Keratinocyte (primary cell): Measurements from ENCODE around the gene IKZF5. TPM values are rescaled to one million over a fixed set of nuclear protein-coding genes. Genes with fewer than 3 reads are reported as not detected.

Source experiments
- DNase-seq: peaks from one replicate; pipeline ENCODE4 v3.0.0-alpha.2; 2011; ENCODE audit warnings: low read depth, missing footprints, low spot score
- FAIRE-seq: peaks from 2 replicates; lab custom pipeline; 2011; peaks lifted over from hg19 to GRCh38; lab: Jason Lieb, UNC
- H2AFZ ChIP-seq: 2 replicates; pipeline ENCODE4 v1.6.0; 2012; ENCODE audit warnings: low read length, control low read depth, inconsistent platforms; ENCODE audit not compliant: control insufficient read depth
- H3K27ac ChIP-seq: 2 replicates; pipeline ENCODE4 v1.5.1; 2011; ENCODE audit warnings: low read length; ENCODE audit not compliant: control insufficient read depth, insufficient read depth
- H3K27me3 ChIP-seq: 3 replicates; pipeline ENCODE4 v1.6.0; 2011; ENCODE audit warnings: low read length; ENCODE audit not compliant: control insufficient read depth, insufficient read depth; ENCODE audit errors: extremely low read depth
- H3K36me3 ChIP-seq, 2 experiments: 2 replicates in 1 of 2; 3 replicates in 1 of 2; pipeline ENCODE4 v1.5.1; 2011; ENCODE audit warnings: low read length in 2 of 2, mild to moderate bottlenecking in 1 of 2; ENCODE audit not compliant: control insufficient read depth in 2 of 2, insufficient read depth in 2 of 2; ENCODE audit errors: extremely low read depth in 1 of 2
- H3K4me1 ChIP-seq: 3 replicates; pipeline ENCODE4 v1.5.1; 2011; ENCODE audit warnings: low read length; ENCODE audit not compliant: control insufficient read depth, insufficient read depth; ENCODE audit errors: extremely low read depth
- H3K4me2 ChIP-seq: 3 replicates; pipeline ENCODE4 v1.6.0; 2011; ENCODE audit warnings: low read depth, low read length; ENCODE audit not compliant: control insufficient read depth, insufficient read depth; ENCODE audit errors: extremely low read depth
- H3K4me3 ChIP-seq, 3 experiments: fragments of 200-600 bp in 1 of 3; sonication (generic) in 1 of 3; 2 replicates in 2 of 3; 3 replicates in 1 of 3; pipeline ENCODE4 v1.5.1; 2011 to 2016; ENCODE audit warnings: low read length in 3 of 3, mild to moderate bottlenecking in 3 of 3, control low read depth in 2 of 3, inconsistent platforms in 1 of 3, low read depth in 1 of 3, mixed read lengths in 1 of 3, mixed run types in 1 of 3, moderate library complexity in 1 of 3; ENCODE audit not compliant: control insufficient read depth in 2 of 3, insufficient read depth in 2 of 3; ENCODE audit errors: extremely low read depth in 1 of 3
- H3K79me2 ChIP-seq: 2 replicates; pipeline ENCODE4 v1.6.0; 2012; ENCODE audit warnings: low read length; ENCODE audit not compliant: control insufficient read depth, insufficient read depth
- H3K9ac ChIP-seq: 3 replicates; pipeline ENCODE4 v1.6.0; 2011; ENCODE audit warnings: low read length; ENCODE audit not compliant: control insufficient read depth, insufficient read depth; ENCODE audit errors: extremely low read depth
- H3K9me1 ChIP-seq: 3 replicates; pipeline ENCODE4 v1.6.0; 2011; ENCODE audit warnings: low read length; ENCODE audit not compliant: control insufficient read depth, insufficient read depth; ENCODE audit errors: extremely low read depth
- H3K9me3 ChIP-seq: 2 replicates; pipeline ENCODE4 v1.5.1; 2012; ENCODE audit warnings: low read depth, low read length; ENCODE audit not compliant: control insufficient read depth
- H4K20me1 ChIP-seq: 3 replicates; pipeline ENCODE4 v1.6.0; 2011; ENCODE audit warnings: low read length; ENCODE audit not compliant: control insufficient read depth, insufficient read depth; ENCODE audit errors: extremely low read depth
- EZH2 ChIP-seq: IDR thresholded peaks from one replicate; pipeline ENCODE4 v1.6.1; 2012; ENCODE audit warnings: inconsistent platforms, mild to moderate bottlenecking, low read length, moderate library complexity
- dilution Hi-C: fragments of 300-500 bp; cut with MboI; formaldehyde crosslinking; loops from one replicate; pipeline ENCODE4 v1.7.0; 2020; ENCODE audit warnings: low sequenced_read_pairs; ENCODE audit not compliant: extremely low pct_ligation_motif_present
- polyA plus RNA-seq, 5 experiments: library from polyadenylated mRNA; depleted of rRNA in 3 of 5; stranded (reverse) in 3 of 5; stranded (forward) in 1 of 5; unstranded in 1 of 5; fragments of >200 nt; gene quantifications; 1 replicate in 1 of 5; 2 replicates in 3 of 5; 3 replicates in 1 of 5; pipeline versions ENCODE4 v1.2.1 to v1.2.3, GENCODE V29; 2011 to 2012; ENCODE audit warnings: missing spikeins in 2 of 5, low read depth in 1 of 5, low replicate concordance in 1 of 5
- TF ChIP-seq, protein P1 (sequence below), 3 experiments: IDR thresholded peaks in 1 of 3; conservative IDR thresholded peaks in 1 of 3; optimal IDR thresholded peaks in 1 of 3; 2 replicates in 2 of 3; 3 replicates in 1 of 3; pipeline versions ENCODE3 to v1.5.1; 2011; ENCODE audit warnings: low read length in 3 of 3, mild to moderate bottlenecking in 3 of 3, moderate library complexity in 2 of 3, control low read depth in 1 of 3, inconsistent platforms in 1 of 3; ENCODE audit not compliant: insufficient read depth in 2 of 3; ENCODE audit errors: extremely low read depth in 1 of 3

The IKZF5 gene
- polyA plus RNA-seq, 1 donor (not counting 4 experiments of a cell fraction or from before 2014, with no cell fraction given) = 6.5 TPM

DNA sequence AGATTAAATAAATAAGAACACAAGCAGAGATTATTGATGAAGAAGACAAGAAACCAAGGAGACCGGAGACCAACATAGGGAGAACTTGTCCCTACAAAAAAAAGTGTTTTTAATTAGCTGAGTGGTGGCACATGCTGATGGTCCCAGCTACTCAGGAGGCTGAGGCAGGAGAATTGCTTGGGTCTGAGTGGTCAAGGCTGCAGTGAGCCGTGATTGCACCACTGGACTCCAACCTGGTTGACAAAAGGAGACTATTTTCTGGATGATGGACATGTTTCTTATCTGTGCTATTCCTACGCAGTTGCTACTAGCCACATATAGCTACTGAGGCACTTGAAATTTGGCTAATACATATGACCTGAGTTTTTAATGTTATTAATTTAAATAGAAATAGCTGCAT, 9.7 kb downstream of the IKZF5 start:
- Histone ChIP-seq H3K27me3 (no peaks in the 10 kb centered on the region), H3K9me1 (no peaks in the 10 kb centered on the region), H3K27ac (no peak overlapping the region), H3K4me1 (no peaks in the 10 kb centered on the region), H3K4me2 (no peak overlapping the region), H3K79me2 (peaks cover 17% of the 10 kb centered on the region), H2AFZ (no peak overlapping the region), H3K4me3 (no peak overlapping the region), H3K9me3 (no peaks in the 10 kb centered on the region), H3K36me3 (peaks cover 4 to 13% of the 10 kb centered on the region in 2 experiments), H3K9ac (no peak overlapping the region), H4K20me1 (no peaks in the 10 kb centered on the region)
- no peak for DNase-seq
- TF ChIP-seq, protein P1, sequence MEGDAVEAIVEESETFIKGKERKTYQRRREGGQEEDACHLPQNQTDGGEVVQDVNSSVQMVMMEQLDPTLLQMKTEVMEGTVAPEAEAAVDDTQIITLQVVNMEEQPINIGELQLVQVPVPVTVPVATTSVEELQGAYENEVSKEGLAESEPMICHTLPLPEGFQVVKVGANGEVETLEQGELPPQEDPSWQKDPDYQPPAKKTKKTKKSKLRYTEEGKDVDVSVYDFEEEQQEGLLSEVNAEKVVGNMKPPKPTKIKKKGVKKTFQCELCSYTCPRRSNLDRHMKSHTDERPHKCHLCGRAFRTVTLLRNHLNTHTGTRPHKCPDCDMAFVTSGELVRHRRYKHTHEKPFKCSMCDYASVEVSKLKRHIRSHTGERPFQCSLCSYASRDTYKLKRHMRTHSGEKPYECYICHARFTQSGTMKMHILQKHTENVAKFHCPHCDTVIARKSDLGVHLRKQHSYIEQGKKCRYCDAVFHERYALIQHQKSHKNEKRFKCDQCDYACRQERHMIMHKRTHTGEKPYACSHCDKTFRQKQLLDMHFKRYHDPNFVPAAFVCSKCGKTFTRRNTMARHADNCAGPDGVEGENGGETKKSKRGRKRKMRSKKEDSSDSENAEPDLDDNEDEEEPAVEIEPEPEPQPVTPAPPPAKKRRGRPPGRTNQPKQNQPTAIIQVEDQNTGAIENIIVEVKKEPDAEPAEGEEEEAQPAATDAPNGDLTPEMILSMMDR (optimal IDR thresholded peaks at IDR 0.05 in 1 of 3, IDR thresholded peaks at IDR 0.05 in 1 of 3, conservative IDR thresholded peaks at IDR 0.05 in 1 of 3; ENCODE audit: extremely low read depth in 1 of 3, insufficient read depth in 2 of 3, low read length in 3 of 3) = no peak
- no peak for TF ChIP-seq EZH2
- dilution Hi-C loops = no loop called here
- no peak for FAIRE-seq

- Histone ChIP-seq H3K4me1 (no peaks in the 10 kb centered on the region), H4K20me1 (no peaks in the 10 kb centered on the region), H3K9me3 (no peaks in the 10 kb centered on the region), H2AFZ (no peak overlapping the region), H3K4me2 (no peak overlapping the region), H3K79me2 (peaks cover 13% of the 10 kb centered on the region), H3K36me3 (peaks cover 8 to 14% of the 10 kb centered on the region in 2 experiments), H3K9ac (no peak overlapping the region), H3K9me1 (no peaks in the 10 kb centered on the region), H3K27me3 (no peaks in the 10 kb centered on the region), H3K4me3 (no peak overlapping the region), H3K27ac (no peak overlapping the region)
- no peak for FAIRE-seq
- TF ChIP-seq EZH2 = no peak
- TF ChIP-seq, protein P1 (optimal IDR thresholded peaks at IDR 0.05 in 1 of 3, IDR thresholded peaks at IDR 0.05 in 1 of 3, conservative IDR thresholded peaks at IDR 0.05 in 1 of 3; ENCODE audit: extremely low read depth in 1 of 3, insufficient read depth in 2 of 3, low read length in 3 of 3) = no peak
- dilution Hi-C loops = no loop called here
- no peak for DNase-seq
Measured at GRCh38 chr10:122998360-122998917, 10.2 kb downstream of the IKZF5 start.
